ENCODE measurements around the gene GABRD. TPM values are rescaled to one million over a fixed set of nuclear protein-coding genes. Genes with fewer than 3 reads are reported as not detected.

GABRD gene
- total RNA-seq, 2 donors from 2014 or later = not detected

DNA sequence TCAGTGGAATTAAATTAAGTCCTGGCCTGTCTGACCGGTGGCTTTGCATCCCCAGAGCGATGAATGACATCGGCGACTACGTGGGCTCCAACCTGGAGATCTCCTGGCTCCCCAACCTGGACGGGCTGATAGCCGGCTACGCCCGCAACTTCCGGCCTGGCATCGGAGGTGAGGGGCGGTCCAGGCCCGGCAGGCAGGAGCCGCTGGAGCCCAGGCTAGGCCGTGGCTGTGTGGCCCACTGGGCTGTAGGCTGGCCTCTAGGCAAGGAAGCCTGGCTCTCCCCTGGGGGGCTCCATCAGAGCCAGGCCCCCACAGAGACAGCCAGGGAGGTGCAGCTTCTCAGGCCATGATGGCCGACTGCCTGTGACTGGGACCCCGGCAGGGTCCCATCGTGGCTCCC is 5.7 kb downstream of the GABRD start:
- no peak for ATAC-seq (ENCODE audit: insufficient number of reproducible peaks, low FRiP score, low read depth)
- Histone ChIP-seq H3K4me3 (no peak overlapping the region), H3K27ac (no peak overlapping the region), H3K36me3 (no peaks in the 10 kb centered on the region), H3K9me3 (no peaks in the 10 kb centered on the region), H3K27me3 (replicated peaks; ENCODE audit: insufficient read depth) (peaks cover 7% of the 10 kb centered on the region), H3K4me1 (ENCODE audit: control insufficient read depth in 1 of 2, low read depth in 2 of 2) (no peaks in the 10 kb centered on the region)
- no peak for DNase-seq (ENCODE audit: low spot score)
- TF ChIP-seq, protein P1, sequence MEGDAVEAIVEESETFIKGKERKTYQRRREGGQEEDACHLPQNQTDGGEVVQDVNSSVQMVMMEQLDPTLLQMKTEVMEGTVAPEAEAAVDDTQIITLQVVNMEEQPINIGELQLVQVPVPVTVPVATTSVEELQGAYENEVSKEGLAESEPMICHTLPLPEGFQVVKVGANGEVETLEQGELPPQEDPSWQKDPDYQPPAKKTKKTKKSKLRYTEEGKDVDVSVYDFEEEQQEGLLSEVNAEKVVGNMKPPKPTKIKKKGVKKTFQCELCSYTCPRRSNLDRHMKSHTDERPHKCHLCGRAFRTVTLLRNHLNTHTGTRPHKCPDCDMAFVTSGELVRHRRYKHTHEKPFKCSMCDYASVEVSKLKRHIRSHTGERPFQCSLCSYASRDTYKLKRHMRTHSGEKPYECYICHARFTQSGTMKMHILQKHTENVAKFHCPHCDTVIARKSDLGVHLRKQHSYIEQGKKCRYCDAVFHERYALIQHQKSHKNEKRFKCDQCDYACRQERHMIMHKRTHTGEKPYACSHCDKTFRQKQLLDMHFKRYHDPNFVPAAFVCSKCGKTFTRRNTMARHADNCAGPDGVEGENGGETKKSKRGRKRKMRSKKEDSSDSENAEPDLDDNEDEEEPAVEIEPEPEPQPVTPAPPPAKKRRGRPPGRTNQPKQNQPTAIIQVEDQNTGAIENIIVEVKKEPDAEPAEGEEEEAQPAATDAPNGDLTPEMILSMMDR (IDR thresholded peaks at IDR 0.05) = no peak

- H3K4me3 ChIP-seq = no peak overlapping the region
- peaks cover under 1% of the 10 kb centered on the region for H3K27me3 ChIP-seq (replicated peaks; ENCODE audit: insufficient read depth)
- DNase-seq (ENCODE audit: low spot score) (no peak), ATAC-seq (ENCODE audit: insufficient number of reproducible peaks, low FRiP score, low read depth) (no peak)
- no peaks in the 10 kb centered on the region for H3K36me3 ChIP-seq
- H3K9me3 ChIP-seq = no peaks in the 10 kb centered on the region
- no peaks in the 10 kb centered on the region for H3K4me1 ChIP-seq (ENCODE audit: control insufficient read depth in 1 of 2, low read depth in 2 of 2)
- TF ChIP-seq, protein P1 (IDR thresholded peaks at IDR 0.05) = no peak
- H3K27ac ChIP-seq = no peak overlapping the region
Measured at GRCh38 chr1:2025491-2025981, 6.4 kb downstream of the GABRD start.

DNA sequence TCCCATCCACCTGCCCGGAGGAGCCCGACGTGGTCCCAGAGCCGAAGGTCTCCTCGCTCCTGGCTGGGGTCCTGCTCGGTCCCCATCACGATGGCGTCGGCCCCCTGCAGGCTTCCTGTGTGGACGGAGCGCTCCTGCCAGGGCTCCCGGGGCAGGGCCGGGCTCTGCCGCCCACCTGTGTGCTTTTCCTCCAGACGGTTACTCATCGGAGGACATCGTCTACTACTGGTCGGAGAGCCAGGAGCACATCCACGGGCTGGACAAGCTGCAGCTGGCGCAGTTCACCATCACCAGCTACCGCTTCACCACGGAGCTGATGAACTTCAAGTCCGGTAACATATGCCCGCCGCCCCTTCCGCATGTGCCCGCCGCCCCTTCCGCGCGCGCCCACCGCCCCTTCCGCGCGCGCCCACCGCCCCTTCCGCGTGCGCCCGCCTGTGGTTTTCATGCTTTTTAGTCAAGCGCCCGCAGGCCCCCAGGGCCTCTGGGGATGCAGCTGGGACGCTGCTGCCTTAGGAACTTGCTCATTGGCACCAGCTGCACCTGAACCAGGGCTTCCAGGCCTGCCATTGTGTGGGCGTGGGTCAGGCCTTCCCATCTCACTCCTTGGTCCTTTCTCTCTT is 8.9 kb downstream of the GABRD start:
- ATAC-seq (ENCODE audit: insufficient number of reproducible peaks, low FRiP score, low read depth) (no peak), DNase-seq (ENCODE audit: low spot score) (no peak)
- no peaks in the 10 kb centered on the region for H3K36me3 ChIP-seq
- H3K4me1 ChIP-seq (ENCODE audit: control insufficient read depth in 1 of 2, low read depth in 2 of 2) = no peaks in the 10 kb centered on the region
- no peak overlapping the region for H3K27ac ChIP-seq
- H3K9me3 ChIP-seq = no peaks in the 10 kb centered on the region
- TF ChIP-seq, protein P1 (IDR thresholded peaks at IDR 0.05) = no peak
- no peak overlapping the region for H3K4me3 ChIP-seq
- H3K27me3 ChIP-seq (replicated peaks; ENCODE audit: insufficient read depth) = no peaks in the 10 kb centered on the region

GRCh38 chr1:2028870-2029560 is 9.9 kb downstream of the GABRD start:
- H3K27ac ChIP-seq = no peak overlapping the region
- no peaks in the 10 kb centered on the region for H3K36me3 ChIP-seq
- DNase-seq (ENCODE audit: low spot score) = no peak
- TF ChIP-seq, protein P1 (IDR thresholded peaks at IDR 0.05) = no peak
- no peaks in the 10 kb centered on the region for H3K4me1 ChIP-seq (ENCODE audit: control insufficient read depth in 1 of 2, low read depth in 2 of 2)
- no peak overlapping the region for H3K4me3 ChIP-seq
- H3K9me3 ChIP-seq = no peaks in the 10 kb centered on the region
- no peak for ATAC-seq (ENCODE audit: insufficient number of reproducible peaks, low FRiP score, low read depth)
- no peaks in the 10 kb centered on the region for H3K27me3 ChIP-seq (replicated peaks; ENCODE audit: insufficient read depth)

DNA sequence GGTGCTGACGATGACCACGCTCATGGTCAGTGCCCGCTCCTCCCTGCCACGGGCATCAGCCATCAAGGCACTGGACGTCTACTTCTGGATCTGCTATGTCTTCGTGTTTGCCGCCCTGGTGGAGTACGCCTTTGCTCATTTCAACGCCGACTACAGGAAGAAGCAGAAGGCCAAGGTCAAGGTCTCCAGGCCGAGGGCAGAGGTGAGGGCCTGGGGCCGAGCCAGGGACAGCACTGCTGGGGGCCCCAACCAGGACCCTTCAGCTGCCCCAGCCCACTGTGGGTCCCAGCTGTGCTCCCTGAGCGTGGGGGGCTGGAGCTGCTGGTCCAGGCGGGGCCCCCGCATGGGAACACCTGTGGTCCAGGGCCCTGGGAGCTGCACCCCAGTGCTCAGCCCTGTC is 10.4 kb downstream of the GABRD start:
- Histone ChIP-seq H3K4me1 (ENCODE audit: control insufficient read depth in 1 of 2, low read depth in 2 of 2) (no peaks in the 10 kb centered on the region), H3K27ac (no peak overlapping the region), H3K9me3 (no peaks in the 10 kb centered on the region), H3K36me3 (no peaks in the 10 kb centered on the region), H3K27me3 (replicated peaks; ENCODE audit: insufficient read depth) (no peaks in the 10 kb centered on the region), H3K4me3 (no peak overlapping the region)
- ATAC-seq (ENCODE audit: insufficient number of reproducible peaks, low FRiP score, low read depth) (no peak), DNase-seq (ENCODE audit: low spot score) (no peak)
- TF ChIP-seq, protein P1 (IDR thresholded peaks at IDR 0.05) = no peak

Measured in thoracic aorta (tissue), 2 donors.